HG03575 (cell line): ENCODE data around the gene GRID2IP.
"Not testable (repeated sequence)": the region's sequence is repeated elsewhere in the genome, so short reads cannot be mapped to it uniquely, and the experiment has no call there.

ENCODE experiments used
- ATAC-seq: cut with Tn5 transposase; IDR thresholded peaks from one replicate; pipeline ENCODE4 v1.9.1; 2021; ENCODE audit not compliant: unreplicated experiment, insufficient number of reproducible peaks, low FRiP score; ENCODE audit errors: extremely low read depth

GRID2IP gene

DNA sequence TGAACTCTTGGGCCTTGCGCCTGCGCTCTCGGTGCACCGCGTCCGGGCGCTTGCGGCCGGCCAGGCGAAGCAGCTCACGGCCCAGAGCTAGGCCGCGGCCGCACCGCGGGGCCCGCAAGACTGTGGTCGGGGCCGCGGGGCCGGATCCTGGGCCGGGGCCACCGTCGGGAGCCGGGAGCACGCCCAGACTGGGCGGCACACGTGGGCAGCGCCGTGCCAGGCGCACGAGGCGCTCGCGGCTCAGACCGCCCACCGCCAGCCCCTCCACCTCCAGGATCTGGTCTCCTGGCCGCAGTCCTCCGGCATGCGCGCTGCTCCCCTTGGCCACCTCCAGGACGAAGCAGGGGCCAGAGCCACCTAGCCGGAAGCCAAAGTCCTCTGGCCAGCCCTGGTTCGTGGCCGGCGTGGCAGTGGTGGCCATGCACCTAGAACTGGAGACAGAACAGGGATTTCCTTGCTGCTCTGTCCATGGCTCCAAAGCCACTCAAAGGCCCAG lies at the start of gene GRID2IP:
Gene GRID2IP, minus strand, starts transcription at position 446 of the 496 bp plus-strand sequence. Its CDS starts 25 bp downstream, at position 421.
- ATAC-seq = no peak

DNA sequence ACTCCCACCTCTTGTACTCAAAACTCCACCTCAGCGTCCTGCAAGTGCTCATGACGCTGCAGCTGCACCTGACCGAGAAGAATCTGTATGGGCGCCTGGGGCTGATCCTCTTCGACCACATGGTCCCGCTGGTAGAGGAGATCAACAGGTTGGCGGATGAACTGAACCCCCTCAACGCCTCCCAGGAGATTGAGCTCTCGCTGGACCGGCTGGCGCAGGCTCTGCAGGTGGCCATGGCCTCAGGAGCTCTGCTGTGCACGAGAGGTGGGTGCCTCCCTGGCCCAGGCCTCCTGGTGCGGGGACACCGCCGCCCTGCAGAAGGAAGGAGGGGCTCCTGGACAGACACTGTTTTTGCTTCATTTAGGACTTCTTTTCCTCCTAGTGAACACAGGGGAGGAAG lies 48.8 kb upstream of the GRID2IP start:
- no peak for ATAC-seq

DNA sequence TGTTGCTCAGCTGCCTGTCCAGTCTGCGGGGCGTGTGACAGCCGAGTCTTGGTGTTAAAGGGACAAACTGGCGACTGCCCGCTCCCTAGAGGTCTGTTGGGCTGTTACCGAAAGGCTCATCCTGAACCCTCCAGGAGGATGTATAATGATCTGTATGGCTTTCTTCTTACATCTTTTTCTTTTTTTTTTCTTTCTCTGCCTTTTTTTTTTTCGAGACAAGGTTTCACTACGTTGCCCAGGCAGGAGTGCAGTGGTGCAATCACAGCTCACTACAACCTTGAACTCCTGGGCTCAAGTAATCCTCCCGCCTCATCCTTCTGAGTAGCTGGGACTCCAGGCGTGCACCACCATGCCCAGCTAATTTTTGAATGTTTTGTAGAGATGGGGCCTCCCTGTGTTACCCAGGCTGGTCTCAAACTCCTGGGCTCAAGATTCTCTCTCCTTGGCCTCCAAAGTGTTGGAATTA lies 39.4 kb upstream of the GRID2IP start:
- ATAC-seq = no peak

DNA sequence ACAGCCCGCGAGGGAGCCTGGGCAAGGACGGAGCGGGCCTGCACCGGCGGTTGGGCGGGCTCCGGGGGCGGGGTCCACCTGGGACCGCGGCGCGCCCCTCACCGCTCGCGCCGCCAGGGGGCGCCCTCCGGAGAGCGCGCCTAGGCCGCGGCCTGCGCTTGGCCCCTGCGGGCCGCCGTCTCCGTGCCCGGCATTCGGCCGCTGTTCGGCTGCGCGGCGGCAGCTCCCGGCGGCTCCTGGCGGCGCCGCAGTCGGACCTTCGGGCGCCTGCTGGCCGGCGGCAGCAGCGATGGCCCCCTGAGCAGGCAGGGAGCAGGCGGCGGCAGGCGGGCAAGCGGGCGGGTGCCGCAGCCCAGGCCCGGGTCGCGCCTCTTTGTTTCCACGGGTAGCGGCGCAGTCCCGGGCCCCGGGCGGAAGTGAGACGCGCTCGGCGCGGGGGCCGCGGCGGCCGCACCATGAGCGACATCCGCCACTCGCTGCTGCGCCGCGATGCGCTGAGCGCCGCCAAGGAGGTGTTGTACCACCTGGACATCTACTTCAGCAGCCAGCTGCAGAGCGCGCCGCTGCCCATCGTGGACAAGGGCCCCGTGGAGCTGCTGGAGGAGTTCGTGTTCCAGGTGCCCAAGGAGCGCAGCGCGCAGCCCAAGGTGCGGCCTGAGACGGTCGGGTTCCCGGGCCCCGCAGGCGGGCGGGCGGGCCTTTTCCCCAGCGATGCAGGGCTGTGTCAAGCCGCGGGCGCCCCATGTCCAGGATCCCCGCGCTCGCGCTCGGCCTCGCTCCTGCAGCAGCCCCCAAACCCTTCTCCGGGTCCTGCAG lies 38.8 kb upstream of the GRID2IP start, which contains the start of gene INTS15:
Gene INTS15, plus strand, starts transcription at position 193 of the 816 bp plus-strand sequence. Its CDS starts 263 bp downstream, at position 456.
- ATAC-seq = peak; percentile 37

DNA sequence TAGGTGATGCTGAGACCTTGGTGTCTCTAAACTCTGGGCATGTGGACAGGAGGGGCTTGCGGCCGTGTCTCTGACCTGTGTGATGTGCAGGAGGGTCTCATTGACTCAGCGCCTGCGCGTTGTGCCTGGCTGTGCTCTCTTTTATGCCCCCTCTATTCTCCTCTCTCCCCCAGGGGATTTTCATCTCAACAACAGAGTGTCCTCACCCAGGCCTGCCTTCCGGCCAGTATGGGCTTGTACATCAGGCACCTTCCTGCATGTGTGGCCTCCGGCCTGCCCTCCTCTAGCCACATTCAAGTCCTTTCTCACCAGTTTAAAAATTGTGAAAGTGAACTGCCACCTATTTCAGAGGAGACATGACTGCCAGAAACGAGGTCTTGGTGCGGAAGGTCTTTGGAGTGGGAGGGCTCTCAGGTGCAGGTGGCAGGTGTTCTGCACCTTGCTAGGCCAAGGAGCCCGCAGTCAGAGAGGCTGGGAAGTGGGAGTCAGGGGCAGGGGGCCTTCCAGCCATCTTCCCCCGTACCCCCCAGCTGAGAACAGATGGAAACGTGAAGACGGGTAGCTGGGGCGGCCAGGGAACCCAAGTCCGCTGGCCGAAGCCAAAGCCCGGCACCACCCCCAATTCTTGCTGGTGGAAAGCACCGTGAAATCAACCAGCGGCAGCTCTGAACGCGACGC lies 38.0 kb upstream of the GRID2IP start:
- ATAC-seq = no peak

DNA sequence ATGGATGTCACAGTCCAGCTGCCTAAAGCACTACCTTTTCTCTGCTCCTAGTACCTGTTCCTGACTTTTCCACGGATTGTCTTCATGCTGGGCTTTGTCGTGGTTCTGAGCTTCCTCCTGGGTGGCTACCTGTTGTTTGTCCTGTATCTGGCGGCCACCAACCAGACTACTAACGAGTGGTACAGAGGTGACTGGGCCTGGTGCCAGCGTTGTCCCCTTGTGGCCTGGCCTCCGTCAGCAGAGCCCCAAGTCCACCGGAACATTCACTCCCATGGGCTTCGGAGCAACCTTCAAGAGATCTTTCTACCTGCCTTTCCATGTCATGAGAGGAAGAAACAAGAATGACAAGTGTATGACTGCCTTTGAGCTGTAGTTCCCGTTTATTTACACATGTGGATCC lies 37.3 kb upstream of the GRID2IP start:
- no peak for ATAC-seq

DNA sequence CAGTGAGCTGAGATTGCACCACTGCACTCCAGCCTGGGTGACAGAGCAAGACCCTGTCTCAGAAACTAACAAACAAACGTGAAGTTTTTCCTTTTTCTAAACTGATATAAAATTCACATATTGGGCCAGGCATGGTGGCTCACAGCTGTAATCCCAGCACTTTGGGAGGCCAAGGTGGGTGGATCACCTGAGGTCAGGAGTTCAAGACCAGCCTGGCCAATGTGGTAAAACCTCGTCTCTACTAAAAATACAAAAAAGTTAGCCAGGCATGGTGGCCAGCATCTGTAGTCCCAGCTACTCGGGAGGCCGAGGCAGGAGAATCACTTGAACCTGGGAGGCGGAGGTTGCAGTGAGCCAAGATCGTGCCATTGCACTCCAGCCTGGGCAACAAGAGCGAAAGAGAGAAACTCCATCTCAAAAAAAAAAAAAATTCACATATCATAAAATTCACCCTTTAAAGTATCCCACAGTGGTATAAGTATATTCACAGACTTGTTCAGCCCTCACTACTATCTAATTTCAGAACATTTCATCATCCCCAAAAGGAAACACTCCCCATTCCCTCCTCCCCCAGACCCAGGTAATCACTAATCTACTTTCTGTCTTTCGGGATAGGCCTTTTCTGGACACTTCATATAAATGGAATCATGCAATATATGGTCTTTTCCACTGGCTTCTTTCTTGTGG lies 34.6 kb upstream of the GRID2IP start:
- not testable (repeated sequence) for ATAC-seq

DNA sequence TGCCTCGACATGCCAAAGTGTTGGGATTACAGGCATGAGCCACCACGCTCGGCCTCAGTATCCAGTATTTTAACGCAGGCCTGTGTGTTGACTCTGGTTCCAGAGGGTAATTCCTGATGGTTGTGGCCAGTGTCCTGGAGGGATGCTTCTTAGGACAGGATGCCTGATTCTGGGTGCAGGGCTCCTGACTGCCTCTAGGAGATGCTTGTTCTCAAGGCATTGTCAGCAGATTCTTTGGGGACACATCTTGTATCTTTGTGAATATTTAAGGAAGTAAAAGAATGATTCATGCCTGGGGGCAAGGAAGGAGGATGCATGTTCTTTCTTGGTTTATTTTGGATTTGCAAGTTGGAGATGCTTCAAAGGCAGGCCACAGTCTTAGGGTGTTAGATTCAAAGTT lies 28.2 kb upstream of the GRID2IP start:
- ATAC-seq = no peak

DNA sequence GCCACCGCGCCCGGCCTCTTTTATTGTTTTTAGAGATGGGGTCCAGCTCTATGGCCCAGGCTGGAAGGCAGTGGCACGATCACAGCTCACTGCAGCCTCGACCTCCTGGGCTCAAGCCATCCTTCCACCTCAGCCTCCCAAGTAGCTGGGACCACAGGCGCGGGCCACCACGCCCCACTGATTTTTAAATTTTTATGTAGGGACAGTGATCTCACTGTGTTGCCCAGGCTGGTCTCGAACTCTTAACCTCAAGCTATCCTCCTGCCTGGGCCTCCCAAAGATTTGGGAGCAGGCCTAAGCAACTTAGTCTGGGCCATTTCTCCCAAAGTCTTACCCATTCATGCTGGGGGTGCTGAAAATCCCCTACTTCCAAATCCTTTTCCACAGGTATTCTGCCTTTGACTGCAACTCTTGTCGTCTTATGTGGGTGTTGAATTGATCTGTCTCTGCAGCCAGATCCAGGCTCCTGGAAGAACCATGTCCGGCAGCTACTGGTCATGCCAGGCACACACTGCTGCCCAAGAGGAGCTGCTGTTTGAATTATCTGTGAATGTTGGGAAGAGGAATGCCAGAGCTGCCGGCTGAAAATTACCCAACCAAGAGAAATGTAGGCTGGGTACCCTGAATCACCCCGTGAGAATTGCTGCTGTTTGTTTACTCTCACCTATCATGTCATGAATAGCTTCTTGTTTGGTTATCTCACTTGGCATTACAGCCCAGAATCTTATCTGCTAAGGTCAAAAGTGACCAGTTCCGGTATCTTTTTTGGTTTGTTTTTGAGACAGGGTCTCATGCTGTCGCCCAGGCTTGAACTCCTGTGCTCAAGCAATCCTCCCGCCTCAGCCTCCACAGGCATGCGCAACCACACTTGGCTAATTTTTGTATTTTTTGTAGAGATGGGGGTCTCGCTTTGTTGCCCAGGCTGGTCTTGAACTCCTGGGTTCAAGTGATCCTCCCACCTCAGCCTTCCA lies 27.1 kb upstream of the GRID2IP start:
- no peak for ATAC-seq

DNA sequence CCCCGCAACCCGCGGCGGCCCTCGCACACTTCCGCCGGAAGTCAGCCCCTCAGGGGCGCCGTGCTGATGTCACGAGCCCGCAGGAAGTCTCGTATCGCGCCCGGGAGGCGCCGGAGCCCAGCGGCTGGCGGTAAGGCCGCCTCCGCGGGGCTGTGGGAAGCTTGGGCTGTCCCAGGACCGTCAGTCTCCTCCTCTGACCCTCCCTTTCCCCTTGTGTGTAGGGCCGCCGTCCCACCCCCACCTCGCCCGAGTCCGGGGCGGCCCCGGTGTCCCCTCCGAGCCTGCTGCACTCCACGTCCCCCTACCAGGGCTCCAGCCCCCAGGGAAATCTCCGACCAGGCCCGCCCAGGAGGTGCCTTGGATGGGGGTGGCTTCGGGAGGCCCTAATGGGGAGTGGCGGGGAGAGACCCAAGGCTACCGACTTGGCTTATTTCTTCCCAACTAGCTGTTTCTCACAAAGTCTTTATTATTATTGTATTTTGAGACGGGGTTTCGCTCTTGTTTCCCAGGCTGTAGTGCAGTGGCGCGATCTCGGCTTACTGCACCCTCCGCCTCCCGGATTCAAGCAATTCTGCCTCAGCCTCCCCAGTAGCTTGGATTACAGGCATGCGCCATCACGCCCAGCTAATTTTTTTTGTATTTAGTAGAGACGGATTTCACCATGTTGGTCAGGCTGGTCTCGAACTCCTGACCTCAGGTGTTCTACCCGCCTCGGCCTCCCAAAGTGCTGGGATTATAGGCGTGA lies 26.3 kb upstream of the GRID2IP start, which contains the start of gene ZDHHC4:
Gene ZDHHC4, plus strand, starts transcription at position 86 of the 745 bp plus-strand sequence. CDS start 3,108 bp downstream, outside the sequence.
- ATAC-seq = peak; percentile 61

DNA sequence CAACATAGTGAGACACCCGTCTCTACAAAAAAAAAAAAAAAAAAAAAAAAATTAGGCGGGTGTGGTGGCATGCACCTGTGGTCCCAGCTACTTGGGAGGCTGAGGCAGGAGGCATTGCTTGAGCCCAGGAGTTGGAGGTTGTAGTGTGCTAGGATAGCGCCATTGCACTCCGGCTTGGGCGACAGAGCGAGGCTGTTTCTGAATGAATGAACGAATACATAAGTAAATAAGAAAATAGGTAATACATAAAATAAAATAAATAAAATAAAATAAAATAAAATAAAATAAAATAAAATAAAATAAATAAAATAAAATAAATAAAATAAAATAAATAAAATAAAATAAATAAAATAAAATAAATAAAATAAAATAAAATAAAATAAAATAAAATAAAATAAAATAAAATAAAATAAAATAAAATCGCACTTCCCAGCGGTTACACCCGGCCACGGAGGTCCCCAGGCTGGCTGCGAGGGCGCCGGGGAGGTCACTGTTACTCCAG lies 25.7 kb upstream of the GRID2IP start:
- not testable (repeated sequence) for ATAC-seq

DNA sequence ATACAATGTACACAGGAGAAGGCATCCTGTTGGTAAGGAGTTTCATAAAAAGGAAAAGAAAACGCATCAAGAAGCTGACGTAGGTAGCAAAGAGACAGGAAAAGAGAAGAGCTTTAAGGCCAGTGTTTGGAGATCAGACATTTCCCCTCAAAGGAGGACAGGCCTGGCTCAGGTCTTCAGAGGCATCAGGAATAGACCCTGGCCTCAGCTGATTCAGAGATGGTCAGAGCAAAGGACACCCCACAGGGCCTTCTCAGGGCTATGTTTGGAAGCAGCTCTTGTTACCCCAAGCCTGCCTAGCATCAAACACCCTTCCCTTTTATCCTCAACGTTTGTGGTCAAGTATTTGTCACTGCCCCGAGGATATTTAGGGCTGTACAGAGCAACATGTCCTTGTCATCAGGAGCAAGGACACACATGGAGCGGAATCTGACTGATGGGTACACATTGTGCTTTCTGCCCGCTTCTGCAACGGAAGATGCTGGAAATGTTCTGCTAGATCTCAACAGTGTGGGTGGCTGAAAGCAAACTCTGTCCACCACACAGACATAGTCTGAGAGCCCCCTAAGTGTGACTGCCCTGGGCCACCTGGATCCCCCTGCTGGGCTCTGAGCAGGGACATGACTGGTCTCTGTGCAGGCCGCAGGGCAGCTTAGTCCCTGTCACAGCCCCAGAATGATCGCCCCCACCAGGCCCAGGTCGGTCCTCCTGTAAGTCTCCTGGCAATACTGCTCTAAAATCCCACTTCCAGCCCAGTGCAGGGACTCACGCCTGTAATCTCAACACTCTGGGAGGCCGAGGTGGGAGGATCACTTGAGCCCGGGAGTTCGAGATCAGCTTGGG lies 25.0 kb upstream of the GRID2IP start:
- ATAC-seq = no peak

DNA sequence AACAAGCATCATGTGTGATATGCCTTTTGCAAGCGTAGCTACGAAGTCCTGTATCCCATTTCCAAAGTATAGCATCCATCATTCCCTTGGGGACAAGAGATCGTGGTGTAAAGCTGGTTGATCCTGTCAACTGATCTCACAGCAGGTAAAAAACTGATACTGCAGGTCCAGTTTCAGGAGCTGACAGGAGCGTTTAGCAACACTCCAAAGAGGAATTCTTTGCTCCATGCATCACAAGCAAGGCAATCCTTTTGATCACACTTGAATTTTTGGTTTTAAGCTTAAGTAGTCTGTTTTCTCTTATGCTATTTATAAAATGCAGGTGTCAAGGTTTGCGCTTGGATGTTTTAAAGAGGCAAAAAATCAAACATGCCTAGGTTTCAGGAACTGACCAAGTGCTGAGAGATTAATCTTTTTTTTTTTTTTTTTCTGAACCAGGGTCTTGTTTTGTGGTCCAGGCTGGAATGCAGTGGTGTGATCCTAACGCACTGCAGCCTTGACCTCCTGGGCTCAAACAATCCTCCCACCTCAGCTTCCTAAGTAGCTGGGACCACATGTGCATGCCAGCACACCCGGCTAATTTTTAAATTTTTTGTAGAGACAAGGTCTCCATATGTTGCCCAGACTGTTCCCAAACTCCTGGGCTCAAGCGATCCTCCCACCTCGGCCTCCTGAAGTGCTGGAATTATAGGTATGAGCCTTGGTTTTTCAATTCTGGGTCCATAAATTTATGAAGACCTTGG lies 24.2 kb upstream of the GRID2IP start:
- no peak for ATAC-seq

DNA sequence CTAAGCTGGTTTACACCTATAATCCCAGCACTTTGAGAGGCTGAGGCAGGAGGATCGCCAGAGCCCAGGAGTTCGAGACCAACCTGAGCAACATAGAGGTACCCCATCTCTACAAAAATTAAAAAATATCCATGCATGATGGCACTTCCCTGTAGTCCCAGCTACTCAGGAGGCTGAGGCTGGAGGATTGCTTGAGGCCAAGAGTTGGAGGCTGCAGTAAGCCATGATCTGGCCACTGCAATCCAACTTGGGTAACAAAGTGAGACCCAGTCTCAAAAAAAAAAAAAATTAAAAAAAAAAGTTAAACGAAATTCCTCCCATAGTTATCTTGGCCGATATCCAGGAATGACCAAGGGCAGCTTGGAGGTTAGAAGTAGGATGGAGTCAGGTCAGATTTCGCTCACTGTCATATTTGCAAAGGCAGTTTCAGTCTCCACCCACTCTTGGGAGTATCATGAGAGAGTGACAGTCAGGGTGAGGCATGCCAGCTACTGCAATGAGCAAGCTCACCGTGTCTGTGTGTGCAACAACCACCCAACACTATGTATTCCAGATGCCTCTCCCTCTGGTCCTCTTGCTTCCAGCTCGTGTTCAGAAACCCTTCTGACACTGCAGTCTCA lies 20.0 kb upstream of the GRID2IP start:
- no peak for ATAC-seq

DNA sequence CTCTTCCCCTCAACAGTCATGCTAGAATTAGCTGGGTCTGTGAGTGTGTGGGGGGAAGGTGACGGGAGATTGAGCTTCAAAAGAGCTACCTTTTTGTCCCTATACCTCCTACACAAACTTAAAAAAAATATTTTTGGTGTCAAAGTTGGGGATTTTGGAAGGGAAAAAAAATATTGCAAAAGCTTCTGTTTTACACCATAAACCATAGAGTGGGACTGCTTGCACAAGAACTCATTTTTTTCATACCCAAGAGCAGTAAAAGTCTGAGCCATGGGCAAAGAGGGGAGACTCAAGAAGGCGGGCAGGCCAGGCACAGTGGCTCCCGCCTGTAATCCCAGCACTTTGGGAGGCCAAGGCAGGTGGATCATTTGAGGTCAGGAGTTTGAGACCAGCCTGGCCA lies 16.6 kb upstream of the GRID2IP start:
- no peak for ATAC-seq

DNA sequence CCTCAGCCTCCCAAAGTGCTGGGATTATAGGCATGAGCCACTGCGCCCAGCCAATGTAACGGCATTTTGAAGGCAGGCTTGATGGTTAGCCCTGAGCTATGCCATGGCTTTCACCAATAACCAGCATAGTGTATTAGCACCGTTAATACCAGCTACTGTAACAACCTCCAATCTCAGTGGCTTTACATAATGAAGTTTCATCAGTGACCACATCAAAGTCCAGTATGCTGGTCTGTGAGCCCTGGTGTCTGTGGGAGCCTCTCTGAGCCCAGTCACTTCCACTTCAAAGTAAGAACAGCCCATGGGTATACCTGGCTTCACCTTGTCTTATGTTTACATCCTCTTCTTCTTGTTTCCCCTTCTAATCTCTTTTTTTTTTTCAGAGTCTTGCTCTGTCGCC lies 14.4 kb upstream of the GRID2IP start:
- no peak for ATAC-seq
